GM12801 (cell line): Measurements from ENCODE around the gene FARS2.

Experiments
- TF ChIP-seq, protein P1 (sequence below): IDR thresholded peaks from one replicate; pipeline ENCODE4 v1.5.1; 2011; ENCODE audit warnings: control low read depth; ENCODE audit not compliant: insufficient read length; ENCODE audit errors: extremely low read depth

The FARS2 gene

GRCh38 chr6:5220443-5220842 lies 40.9 kb upstream of the FARS2 start:
- TF ChIP-seq, protein P1, sequence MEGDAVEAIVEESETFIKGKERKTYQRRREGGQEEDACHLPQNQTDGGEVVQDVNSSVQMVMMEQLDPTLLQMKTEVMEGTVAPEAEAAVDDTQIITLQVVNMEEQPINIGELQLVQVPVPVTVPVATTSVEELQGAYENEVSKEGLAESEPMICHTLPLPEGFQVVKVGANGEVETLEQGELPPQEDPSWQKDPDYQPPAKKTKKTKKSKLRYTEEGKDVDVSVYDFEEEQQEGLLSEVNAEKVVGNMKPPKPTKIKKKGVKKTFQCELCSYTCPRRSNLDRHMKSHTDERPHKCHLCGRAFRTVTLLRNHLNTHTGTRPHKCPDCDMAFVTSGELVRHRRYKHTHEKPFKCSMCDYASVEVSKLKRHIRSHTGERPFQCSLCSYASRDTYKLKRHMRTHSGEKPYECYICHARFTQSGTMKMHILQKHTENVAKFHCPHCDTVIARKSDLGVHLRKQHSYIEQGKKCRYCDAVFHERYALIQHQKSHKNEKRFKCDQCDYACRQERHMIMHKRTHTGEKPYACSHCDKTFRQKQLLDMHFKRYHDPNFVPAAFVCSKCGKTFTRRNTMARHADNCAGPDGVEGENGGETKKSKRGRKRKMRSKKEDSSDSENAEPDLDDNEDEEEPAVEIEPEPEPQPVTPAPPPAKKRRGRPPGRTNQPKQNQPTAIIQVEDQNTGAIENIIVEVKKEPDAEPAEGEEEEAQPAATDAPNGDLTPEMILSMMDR, result no peak

- TF ChIP-seq, protein P1, result no peak
Measured at GRCh38 chr6:5223309-5223708, 38.0 kb upstream of the FARS2 start.

GRCh38 chr6:5229356-5229755 lies 32.0 kb upstream of the FARS2 start:
- TF ChIP-seq, protein P1, result no peak

DNA sequence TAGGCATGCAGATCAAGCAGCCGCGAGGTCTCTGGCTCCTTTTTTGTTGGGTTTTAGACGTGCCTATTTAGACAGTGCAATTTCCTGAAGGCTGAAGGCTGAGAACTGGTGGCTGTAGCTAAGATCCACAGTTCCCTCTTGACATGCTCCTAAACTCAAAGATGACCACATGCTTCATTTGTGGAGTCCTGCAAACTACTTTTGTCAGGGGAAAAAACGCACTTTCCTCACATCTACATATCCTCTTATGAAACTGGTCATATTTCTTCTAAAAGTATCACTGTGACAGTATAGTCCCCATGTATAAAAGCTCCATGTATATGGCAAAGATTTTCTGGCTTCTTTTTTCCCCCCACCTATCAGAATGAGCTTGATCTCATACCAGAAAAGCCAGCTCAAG lies 31.2 kb upstream of the FARS2 start:
- TF ChIP-seq, protein P1, result no peak

DNA sequence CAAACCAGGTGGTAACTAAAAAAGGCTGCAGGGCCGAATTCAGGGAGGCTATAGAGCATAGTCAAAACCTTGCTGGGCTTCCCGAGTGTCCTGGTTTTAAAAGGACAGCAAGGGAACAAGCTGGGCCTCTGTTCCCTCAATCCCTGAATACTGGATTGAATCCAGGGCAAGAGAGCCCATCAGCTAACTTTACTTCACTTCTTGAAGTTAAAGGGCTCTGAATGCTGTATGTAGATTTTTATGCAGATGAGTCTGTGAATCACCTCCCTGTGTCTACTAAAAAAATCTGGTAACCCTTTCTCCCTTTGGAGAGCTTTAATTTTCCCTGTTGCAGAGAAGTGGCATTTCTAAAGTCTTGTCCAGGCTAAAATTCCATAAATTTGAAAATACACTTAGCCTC lies 30.0 kb upstream of the FARS2 start:
- TF ChIP-seq, protein P1, result no peak

DNA sequence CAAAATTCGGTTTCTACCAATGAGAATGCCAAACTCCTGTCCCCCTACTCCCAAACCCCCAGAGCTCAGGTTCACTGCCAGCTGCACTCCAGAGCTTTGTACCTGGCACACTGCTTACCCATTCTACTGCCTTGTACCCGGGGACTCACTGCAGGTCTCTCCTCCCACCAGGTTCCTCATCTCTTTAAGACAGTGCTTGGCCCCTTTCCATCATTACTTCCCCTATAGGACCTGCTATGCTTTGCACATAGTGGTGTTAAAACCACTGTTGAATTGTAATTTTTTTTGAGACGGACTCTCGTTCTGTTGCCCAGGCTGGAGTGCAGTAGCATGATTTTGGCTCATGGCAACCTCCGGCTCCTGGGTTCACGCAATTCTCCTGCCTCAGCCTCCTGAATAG lies 26.4 kb upstream of the FARS2 start:
- TF ChIP-seq, protein P1, result no peak

DNA sequence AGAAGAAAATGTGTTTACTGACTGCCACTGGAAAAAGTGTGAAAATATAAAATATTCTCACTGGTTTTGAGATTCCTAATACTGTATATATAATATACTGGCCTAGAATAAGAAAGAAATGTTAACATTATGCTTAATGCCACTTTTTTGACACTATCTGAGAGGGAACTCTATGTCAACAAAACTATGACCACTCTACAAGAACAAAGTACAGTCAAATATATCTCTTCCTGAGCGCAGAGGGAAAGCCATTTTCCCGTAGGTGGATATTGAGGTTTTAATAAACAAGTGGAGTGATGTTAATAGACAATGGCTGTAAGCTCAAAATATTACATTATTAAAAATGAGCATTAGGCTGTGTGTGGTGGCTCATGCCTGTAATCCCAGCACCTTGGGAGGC lies 25.5 kb upstream of the FARS2 start:
- TF ChIP-seq, protein P1, result no peak

DNA sequence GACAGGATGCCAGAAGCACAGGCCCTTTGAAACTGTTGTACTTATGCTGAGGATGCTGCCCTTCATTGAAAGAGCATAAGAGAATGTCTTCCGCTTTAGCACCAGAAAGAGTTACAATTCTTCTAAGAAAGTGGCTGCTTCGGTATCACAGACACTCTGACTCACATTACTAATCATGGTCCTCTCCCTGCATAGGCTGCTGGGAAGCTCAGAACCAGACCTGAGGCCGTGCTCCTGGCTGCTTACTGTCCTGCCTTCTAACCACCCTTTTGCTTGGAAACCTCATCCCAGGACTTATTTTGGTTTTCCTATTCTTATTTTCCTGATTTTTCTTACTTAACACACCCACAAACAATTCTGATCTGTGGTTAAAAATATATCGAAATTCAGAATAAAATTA lies 23.5 kb upstream of the FARS2 start:
- TF ChIP-seq, protein P1, result no peak
